SU-DHL-6 (cell line): ENCODE measurements around the gene ANG.
"Not testable (repeated sequence)": the region's sequence is repeated elsewhere in the genome, so short reads cannot be mapped to it uniquely, and the experiment has no call there.

Experiments
- CTCF ChIP-seq: fragments of 200-600 bp; sonication (generic); IDR thresholded peaks from one replicate; pipeline ENCODE4 v1.5.1; 2017; ENCODE audit warnings: antibody characterized with exemption, mild to moderate bottlenecking, low read length, moderate library complexity; ENCODE audit not compliant: insufficient read depth, poor library complexity, severe bottlenecking
- EZH2phosphoT487 ChIP-seq: fragments of 200-600 bp; sonication (generic), shearing (Covaris generic); conservative IDR thresholded peaks from 2 replicates; pipeline ENCODE4 v1.6.1; 2018; ENCODE audit warnings: mild to moderate bottlenecking, antibody characterized with exemption, low read length, moderate library complexity, mixed read lengths

- not testable (repeated sequence) for TF ChIP-seq CTCF, EZH2phosphoT487
Observed at GRCh38 chr14:20666400-20666961, 22.1 kb upstream of the ANG start.
